H9 (cell line): ENCODE results near the gene TMEM69. TPM values are rescaled to one million over a fixed set of nuclear protein-coding genes. Genes with fewer than 3 reads are reported as not detected.
"Not testable (repeated sequence)": the region's sequence is repeated elsewhere in the genome, so short reads cannot be mapped to it uniquely, and the experiment has no call there.

Source experiments
- DNase-seq: peaks from one replicate; pipeline ENCODE4 v3.0.0-alpha.2; 2017
- H2AFZ ChIP-seq: one replicate; pipeline ENCODE4 v1.6.1; 2013; ENCODE audit warnings: mild to moderate bottlenecking, low read length, control low read depth, moderate library complexity
- H2AK5ac ChIP-seq: 2 replicates; pipeline ENCODE4 v1.6.1; 2013; ENCODE audit warnings: low read length, control low read depth, mixed read lengths; ENCODE audit not compliant: insufficient read length
- H2BK120ac ChIP-seq: one replicate; pipeline ENCODE4 v1.6.1; 2013; ENCODE audit warnings: low read depth, mild to moderate bottlenecking, low read length, control low read depth, inconsistent platforms; ENCODE audit not compliant: poor library complexity, severe bottlenecking
- H2BK12ac ChIP-seq: 2 replicates; pipeline ENCODE4 v1.6.1; 2013; ENCODE audit warnings: low read length, control low read depth, mixed read lengths, low read depth; ENCODE audit not compliant: insufficient read length
- H2BK15ac ChIP-seq: 2 replicates; pipeline ENCODE4 v1.6.1; 2013; ENCODE audit warnings: low read depth, low read length, control low read depth
- H2BK20ac ChIP-seq: one replicate; pipeline ENCODE4 v1.6.1; 2013; ENCODE audit warnings: low read depth, mild to moderate bottlenecking, low read length, control low read depth, inconsistent platforms; ENCODE audit not compliant: poor library complexity, severe bottlenecking
- H2BK5ac ChIP-seq: 2 replicates; pipeline ENCODE4 v1.6.1; 2013; ENCODE audit warnings: low read length, control low read depth, mixed read lengths; ENCODE audit not compliant: insufficient read length
- H3K14ac ChIP-seq: 2 replicates; pipeline ENCODE4 v1.6.1; 2013; ENCODE audit warnings: low read length, control low read depth; ENCODE audit not compliant: insufficient read depth
- H3K18ac ChIP-seq: 2 replicates; pipeline ENCODE4 v1.6.1; 2013; ENCODE audit warnings: low read depth, mild to moderate bottlenecking, mixed read lengths, low read length, control low read depth; ENCODE audit not compliant: insufficient read length
- H3K23ac ChIP-seq: 2 replicates; pipeline ENCODE4 v1.6.1; 2013; ENCODE audit warnings: low read length, control low read depth, mixed read lengths, low read depth; ENCODE audit not compliant: insufficient read length
- H3K23me2 ChIP-seq: 2 replicates; pipeline ENCODE4 v1.6.1; 2013; ENCODE audit warnings: low read depth, mild to moderate bottlenecking, mixed read lengths, low read length, control low read depth; ENCODE audit not compliant: insufficient read length, poor library complexity, severe bottlenecking
- H3K27ac ChIP-seq: 2 replicates; pipeline ENCODE4 v1.5.1; 2013; ENCODE audit warnings: low read length, control low read depth, mixed read lengths, low read depth; ENCODE audit not compliant: insufficient read length
- H3K27me3 ChIP-seq: 2 replicates; pipeline ENCODE4 v1.6.1; 2013; ENCODE audit warnings: low read length, control low read depth, inconsistent platforms; ENCODE audit not compliant: insufficient read depth
- H3K4ac ChIP-seq: 2 replicates; pipeline ENCODE4 v1.6.1; 2013; ENCODE audit warnings: low read depth, mild to moderate bottlenecking, control low read depth, inconsistent platforms, low read length, moderate library complexity
- H3K4me1 ChIP-seq: 2 replicates; pipeline ENCODE4 v1.6.1; 2013; ENCODE audit warnings: low read length, control low read depth, inconsistent platforms; ENCODE audit not compliant: insufficient read depth
- H3K4me2 ChIP-seq: 2 replicates; pipeline ENCODE4 v1.6.1; 2013; ENCODE audit warnings: low read length, control low read depth, mixed read lengths; ENCODE audit not compliant: insufficient read length, insufficient read depth
- H3K56ac ChIP-seq: 2 replicates; pipeline ENCODE4 v1.6.1; 2013; ENCODE audit warnings: low read depth, mild to moderate bottlenecking, mixed read lengths, low read length, control low read depth; ENCODE audit not compliant: insufficient read length
- H3K79me1 ChIP-seq: 2 replicates; pipeline ENCODE4 v1.6.1; 2013; ENCODE audit warnings: low read depth, mild to moderate bottlenecking, moderate library complexity, low read length, control low read depth, inconsistent platforms; ENCODE audit not compliant: insufficient read depth, poor library complexity, severe bottlenecking
- H3K79me2 ChIP-seq: 2 replicates; pipeline ENCODE4 v1.6.1; 2013; ENCODE audit warnings: low read length, control low read depth, inconsistent platforms; ENCODE audit not compliant: insufficient read depth
- H3K9ac ChIP-seq: 2 replicates; pipeline ENCODE4 v1.6.1; 2013; ENCODE audit warnings: low read length, control low read depth, mixed read lengths; ENCODE audit not compliant: insufficient read length; ENCODE audit errors: extremely low read depth
- H3K9me3 ChIP-seq: one replicate; pipeline ENCODE4 v1.6.1; 2013; ENCODE audit warnings: low read depth, low read length, inconsistent platforms; ENCODE audit not compliant: control insufficient read depth
- H3T11ph ChIP-seq: one replicate; pipeline ENCODE4 v1.6.1; 2013; ENCODE audit warnings: mild to moderate bottlenecking, low read length, control low read depth, inconsistent platforms
- H4K20me1 ChIP-seq: one replicate; pipeline ENCODE4 v1.6.1; 2013; ENCODE audit not compliant: control insufficient read depth, insufficient read length, insufficient read depth
- H4K5ac ChIP-seq: 2 replicates; pipeline ENCODE4 v1.6.1; 2013; ENCODE audit warnings: low read depth, mild to moderate bottlenecking, mixed read lengths, low read length, control low read depth; ENCODE audit not compliant: insufficient read length
- H4K8ac ChIP-seq: replicated peaks from 2 replicates; pipeline ENCODE4 v1.6.1; 2013; ENCODE audit warnings: low read length, control low read depth, mixed read lengths, low read depth; ENCODE audit not compliant: insufficient read length
- H4K91ac ChIP-seq: 2 replicates; pipeline ENCODE4 v1.6.1; 2013; ENCODE audit warnings: low read depth, mild to moderate bottlenecking, moderate library complexity, mixed read lengths, low read length, control low read depth; ENCODE audit not compliant: insufficient read length
- H3K27ac Mint-ChIP-seq, 3 experiments: 2 replicates in 2 of 3; 3 replicates in 1 of 3; pipeline ENCODE4 v1.8.0; 2020 to 2021; ENCODE audit warnings: mixed read lengths in 3 of 3, mild to moderate bottlenecking in 1 of 3, moderate library complexity in 1 of 3
- H3K27me3 Mint-ChIP-seq: 2 replicates; pipeline ENCODE4 v1.8.0; 2021; ENCODE audit warnings: low read depth, mild to moderate bottlenecking, moderate library complexity, mixed read lengths
- H3K36me3 Mint-ChIP-seq, 3 experiments: 2 replicates in 2 of 3; 3 replicates in 1 of 3; pipeline ENCODE4 v1.8.0; 2020 to 2021; ENCODE audit warnings: low read depth in 3 of 3, mixed read lengths in 3 of 3; ENCODE audit not compliant: insufficient read depth in 1 of 3
- H3K4me1 Mint-ChIP-seq, 2 experiments: 2 replicates each; pipeline ENCODE4 v1.8.0; 2020; ENCODE audit warnings: mixed read lengths in 2 of 2
- H3K4me3 Mint-ChIP-seq, 2 experiments: 2 replicates in 1 of 2; 3 replicates in 1 of 2; pipeline ENCODE4 v1.8.0; 2020 to 2021; ENCODE audit warnings: mild to moderate bottlenecking in 2 of 2, mixed read lengths in 2 of 2, moderate library complexity in 1 of 2
- H3K9me3 Mint-ChIP-seq, 2 experiments: 2 replicates in 1 of 2; 3 replicates in 1 of 2; pipeline ENCODE4 v1.8.0; 2020; ENCODE audit warnings: mild to moderate bottlenecking in 2 of 2, mixed read lengths in 2 of 2, moderate library complexity in 1 of 2
- CTCF ChIP-seq: fragments of 200-600 bp; sonication (generic); conservative IDR thresholded peaks from 3 replicates; pipeline ENCODE4 v1.8.0; 2021; ENCODE audit warnings: antibody characterized with exemption, mild to moderate bottlenecking
- WGBS: extraction: QIAGEN DNeasy Blood & Tissue Kit; methylation state at CpG from one replicate; pipeline ENCODE4 v1.1.7; 2013; ENCODE audit warnings: missing lambda C conversion rate, low lambda C conversion rate, mixed read lengths; ENCODE audit not compliant: insufficient read length; ENCODE audit errors: extremely low coverage; 5-methylcytosine and 5-hydroxymethylcytosine counted together
- total RNA-seq: library from RNA; stranded (reverse); gene quantifications from 2 replicates; pipeline ENCODE4 v1.2.1, GENCODE V29; 2021

The TMEM69 gene
- total RNA-seq, 1 experiment from 2014 or later: 30.7 TPM

- no peak overlapping the region for H3K27ac ChIP-seq
- no peaks in the 10 kb centered on the region for H3K4me1 ChIP-seq
- no peak overlapping the region for H4K91ac ChIP-seq
- no peak overlapping the region for H3K27ac Mint-ChIP-seq
- TF ChIP-seq CTCF: no peak
- H2BK20ac ChIP-seq: no peak overlapping the region
- H3K27me3 Mint-ChIP-seq: no peaks in the 10 kb centered on the region
- no peak overlapping the region for H3K18ac ChIP-seq
- H3K23ac ChIP-seq: no peak overlapping the region
- H3K79me1 ChIP-seq: no peaks in the 10 kb centered on the region
- no peak overlapping the region for H2BK12ac ChIP-seq
- H2BK5ac ChIP-seq: no peak overlapping the region
- H3K9me3 Mint-ChIP-seq: no peaks in the 10 kb centered on the region; a peak in 1 of 5 replicates
- no peaks in the 10 kb centered on the region for H3K79me2 ChIP-seq
- no peak overlapping the region for H3K4me3 Mint-ChIP-seq
- no peaks in the 10 kb centered on the region for H3K27me3 ChIP-seq
- no peak overlapping the region for H2AK5ac ChIP-seq
- no peak overlapping the region for H2AFZ ChIP-seq
- H3K9ac ChIP-seq: no peak overlapping the region
- H3K14ac ChIP-seq: no peak overlapping the region
- no peak overlapping the region for H3T11ph ChIP-seq
- no peak overlapping the region for H3K4ac ChIP-seq
- H3K36me3 Mint-ChIP-seq: peaks cover 0 to 9% (median 2%) of the 10 kb centered on the region in 3 experiments; a peak in 3 of 7 replicates
- no peak overlapping the region for H4K8ac ChIP-seq
- H3K23me2 ChIP-seq: no peaks in the 10 kb centered on the region
- no peak overlapping the region for H4K5ac ChIP-seq
- no peak for DNase-seq
- no peaks in the 10 kb centered on the region for H4K20me1 ChIP-seq
- H2BK15ac ChIP-seq: no peak overlapping the region
- no peaks in the 10 kb centered on the region for H3K9me3 ChIP-seq
- H3K4me2 ChIP-seq: no peak overlapping the region
- no peak overlapping the region for H2BK120ac ChIP-seq
- H3K56ac ChIP-seq: no peak overlapping the region
- peaks cover 0 to 1% of the 10 kb centered on the region in 2 experiments; a peak in 2 of 4 replicates for H3K4me1 Mint-ChIP-seq
These were observed 35.4 kb downstream of the TMEM69 start for GRCh38 chr1:45723248-45723930.

- not testable (repeated sequence) for H2BK12ac ChIP-seq, H2BK5ac ChIP-seq, H3K9me3 ChIP-seq, H2BK15ac ChIP-seq, H4K20me1 ChIP-seq, H3K79me2 ChIP-seq, H3K27me3 Mint-ChIP-seq, DNase-seq, H3K23me2 ChIP-seq, H2AK5ac ChIP-seq, H3K14ac ChIP-seq, H3K27ac Mint-ChIP-seq, H4K8ac ChIP-seq, H3K4ac ChIP-seq, H4K5ac ChIP-seq, H3K79me1 ChIP-seq, H2BK20ac ChIP-seq, H3K4me2 ChIP-seq, H3K9ac ChIP-seq, H3K4me1 ChIP-seq, H4K91ac ChIP-seq, H3K56ac ChIP-seq, H3K27ac ChIP-seq, H3K23ac ChIP-seq, H3K9me3 Mint-ChIP-seq, H3K36me3 Mint-ChIP-seq, H3T11ph ChIP-seq, H3K4me3 Mint-ChIP-seq, H2AFZ ChIP-seq, H2BK120ac ChIP-seq, H3K18ac ChIP-seq, H3K27me3 ChIP-seq
- no CpG with 5 or more reads among the region's 9 CpGs for WGBS
- peaks cover 5 to 11% of the 10 kb centered on the region in 2 experiments for H3K4me1 Mint-ChIP-seq
These were observed 38.0 kb downstream of the TMEM69 start for GRCh38 chr1:45726007-45726406.
